Epithelial cell of proximal tubule (primary cell): ENCODE data around the gene KLF5. TPM values are rescaled to one million over a fixed set of nuclear protein-coding genes. Genes with fewer than 3 reads are reported as not detected.

Experiments used
- DNase-seq: peaks from one replicate; pipeline ENCODE4 v3.0.0-alpha.2; 2011; ENCODE audit warnings: low read depth
- H3K4me3 ChIP-seq: 2 replicates; pipeline ENCODE4 v1.5.1; 2011; ENCODE audit warnings: low read depth, mild to moderate bottlenecking, low read length
- total RNA-seq: library from RNA; depleted of rRNA; stranded (reverse); fragments of >200 nt; gene quantifications from 2 replicates; pipeline ENCODE4 v1.2.3, GENCODE V29; 2015
- TF ChIP-seq, protein P1 (sequence below): conservative IDR thresholded peaks from 2 replicates; pipeline ENCODE4 v1.5.1; 2012; ENCODE audit warnings: low read depth, mild to moderate bottlenecking, low read length

KLF5 gene
- 19.3 and 26.6 TPM in 2 replicates for total RNA-seq

DNA sequence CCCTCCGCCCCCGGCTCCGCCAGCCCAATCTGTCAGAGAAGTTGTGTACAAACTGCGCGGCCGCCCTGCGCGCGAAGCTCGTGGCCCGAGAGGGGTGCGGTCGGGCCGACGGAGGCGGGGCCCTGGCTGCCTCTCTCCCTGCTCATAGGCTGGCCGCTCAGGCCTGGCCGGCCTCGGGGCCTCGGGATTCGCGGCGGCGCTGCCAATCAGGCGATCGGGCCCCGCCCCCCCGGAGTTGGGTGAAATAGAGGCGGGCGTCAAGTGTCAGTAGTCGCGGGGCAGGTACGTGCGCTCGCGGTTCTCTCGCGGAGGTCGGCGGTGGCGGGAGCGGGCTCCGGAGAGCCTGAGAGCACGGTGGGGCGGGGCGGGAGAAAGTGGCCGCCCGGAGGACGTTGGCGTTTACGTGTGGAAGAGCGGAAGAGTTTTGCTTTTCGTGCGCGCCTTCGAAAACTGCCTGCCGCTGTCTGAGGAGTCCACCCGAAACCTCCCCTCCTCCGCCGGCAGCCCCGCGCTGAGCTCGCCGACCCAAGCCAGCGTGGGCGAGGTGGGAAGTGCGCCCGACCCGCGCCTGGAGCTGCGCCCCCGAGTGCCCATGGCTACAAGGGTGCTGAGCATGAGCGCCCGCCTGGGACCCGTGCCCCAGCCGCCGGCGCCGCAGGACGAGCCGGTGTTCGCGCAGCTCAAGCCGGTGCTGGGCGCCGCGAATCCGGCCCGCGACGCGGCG is at the start of gene KLF5:
Gene KLF5 (plus strand): TSS at position 270 of the 724 bp plus-strand sequence. CDS start 323 bp downstream, at position 593.
- peak within 1 kb of the TSS; percentile 82 for H3K4me3 ChIP-seq
- TF ChIP-seq, protein P1, sequence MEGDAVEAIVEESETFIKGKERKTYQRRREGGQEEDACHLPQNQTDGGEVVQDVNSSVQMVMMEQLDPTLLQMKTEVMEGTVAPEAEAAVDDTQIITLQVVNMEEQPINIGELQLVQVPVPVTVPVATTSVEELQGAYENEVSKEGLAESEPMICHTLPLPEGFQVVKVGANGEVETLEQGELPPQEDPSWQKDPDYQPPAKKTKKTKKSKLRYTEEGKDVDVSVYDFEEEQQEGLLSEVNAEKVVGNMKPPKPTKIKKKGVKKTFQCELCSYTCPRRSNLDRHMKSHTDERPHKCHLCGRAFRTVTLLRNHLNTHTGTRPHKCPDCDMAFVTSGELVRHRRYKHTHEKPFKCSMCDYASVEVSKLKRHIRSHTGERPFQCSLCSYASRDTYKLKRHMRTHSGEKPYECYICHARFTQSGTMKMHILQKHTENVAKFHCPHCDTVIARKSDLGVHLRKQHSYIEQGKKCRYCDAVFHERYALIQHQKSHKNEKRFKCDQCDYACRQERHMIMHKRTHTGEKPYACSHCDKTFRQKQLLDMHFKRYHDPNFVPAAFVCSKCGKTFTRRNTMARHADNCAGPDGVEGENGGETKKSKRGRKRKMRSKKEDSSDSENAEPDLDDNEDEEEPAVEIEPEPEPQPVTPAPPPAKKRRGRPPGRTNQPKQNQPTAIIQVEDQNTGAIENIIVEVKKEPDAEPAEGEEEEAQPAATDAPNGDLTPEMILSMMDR, result no peak
- no peak for DNase-seq

DNA sequence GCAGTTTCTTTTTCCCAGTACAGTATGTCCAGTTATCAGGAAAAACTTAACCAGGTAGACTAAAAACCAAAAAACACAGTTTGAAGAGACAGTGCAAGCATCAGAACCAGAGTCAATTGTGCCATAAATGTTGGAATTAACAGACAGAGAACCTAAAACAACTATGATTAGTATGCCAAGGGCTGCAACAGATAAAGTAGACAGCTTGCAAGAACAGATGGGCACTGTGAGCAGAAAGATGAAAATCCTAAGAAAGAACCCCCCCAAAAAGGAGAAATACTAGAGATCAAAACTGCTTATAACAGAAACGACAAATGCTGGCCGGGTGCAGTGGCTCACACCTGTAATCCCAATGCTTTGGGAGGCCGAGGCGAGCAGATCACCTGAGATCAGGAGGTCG is 47.1 kb upstream of the KLF5 start:
- H3K4me3 ChIP-seq, result no peak overlapping the region
- no peak for DNase-seq
- TF ChIP-seq, protein P1, result no peak

DNA sequence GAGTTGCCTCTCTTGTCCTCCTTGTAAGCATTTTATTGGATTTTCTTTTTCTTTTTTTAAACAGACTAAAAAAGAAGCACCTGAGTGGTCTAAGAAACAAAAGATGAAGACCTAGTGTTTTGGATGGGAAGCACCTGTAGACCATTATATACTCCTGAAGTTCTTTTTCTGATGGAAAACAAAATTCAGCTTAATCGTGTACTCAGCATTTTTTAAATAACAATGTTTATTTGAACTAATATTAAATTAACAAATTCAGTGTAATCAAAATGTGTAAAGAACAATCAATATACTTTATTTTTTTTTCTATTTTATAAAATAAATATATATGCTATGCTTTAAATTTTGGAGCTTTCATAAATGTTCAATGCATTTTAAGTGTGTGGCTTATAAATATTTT is 43.0 kb upstream of the KLF5 start:
- H3K4me3 ChIP-seq, result no peak overlapping the region
- TF ChIP-seq, protein P1, result no peak
- DNase-seq, result no peak

DNA sequence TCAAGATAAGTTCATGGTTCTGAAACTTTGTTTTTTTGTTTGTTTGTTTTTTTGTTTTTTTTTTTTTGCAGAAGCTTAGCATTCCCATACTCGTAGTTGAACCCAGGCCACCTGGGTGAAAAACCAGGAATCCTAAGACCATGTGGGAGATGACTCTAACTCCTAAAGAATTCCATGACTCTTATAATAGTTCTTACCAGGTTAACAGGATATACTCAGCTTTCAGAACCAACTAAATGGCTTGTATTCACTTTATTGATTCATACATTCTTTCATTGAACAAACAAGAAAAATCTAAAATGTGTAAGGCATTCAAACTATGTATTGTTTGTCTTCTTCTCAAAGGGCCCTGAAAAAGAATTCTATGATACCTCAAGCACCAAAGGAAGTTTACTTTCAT is 40.5 kb upstream of the KLF5 start:
- DNase-seq, result no peak
- H3K4me3 ChIP-seq, result no peak overlapping the region
- TF ChIP-seq, protein P1, result no peak

DNA sequence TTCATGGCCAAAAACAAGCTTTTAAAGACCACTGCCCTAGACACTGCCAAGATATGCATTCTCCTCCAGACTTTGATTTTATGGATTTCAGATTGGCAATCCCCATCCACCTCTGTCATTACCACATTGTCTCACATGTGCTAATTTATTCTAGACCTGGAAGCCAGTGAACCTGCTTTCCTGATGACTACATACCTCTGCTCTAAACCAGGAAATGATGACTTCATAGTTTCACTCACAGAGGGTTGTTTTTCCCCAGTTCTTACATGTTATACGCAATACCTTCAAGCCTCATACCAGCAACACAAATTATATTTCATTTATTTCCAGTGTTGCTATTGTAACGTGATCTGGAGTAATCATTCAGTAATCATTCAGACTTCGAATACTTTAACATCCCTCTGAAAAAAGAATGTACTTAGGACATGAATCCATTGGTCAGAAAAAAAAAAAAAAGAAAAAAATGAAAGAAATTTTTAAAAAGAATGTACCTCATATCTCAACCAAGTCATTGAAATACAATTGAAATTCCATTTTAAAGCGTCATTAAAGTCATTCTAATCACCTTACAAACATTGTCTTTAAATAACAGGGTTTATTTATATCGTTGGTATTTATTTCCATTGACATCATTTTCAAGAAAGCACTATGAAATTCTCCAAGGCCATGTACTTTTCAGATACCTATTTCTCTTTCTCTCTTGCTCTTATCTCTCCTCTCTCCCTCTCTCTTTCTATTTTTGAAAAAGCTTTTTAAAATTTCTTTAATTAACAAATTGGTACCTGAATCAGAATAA is 33.4 kb upstream of the KLF5 start:
- TF ChIP-seq, protein P1, result no peak
- H3K4me3 ChIP-seq, result no peak overlapping the region
- DNase-seq, result peak; percentile 61

DNA sequence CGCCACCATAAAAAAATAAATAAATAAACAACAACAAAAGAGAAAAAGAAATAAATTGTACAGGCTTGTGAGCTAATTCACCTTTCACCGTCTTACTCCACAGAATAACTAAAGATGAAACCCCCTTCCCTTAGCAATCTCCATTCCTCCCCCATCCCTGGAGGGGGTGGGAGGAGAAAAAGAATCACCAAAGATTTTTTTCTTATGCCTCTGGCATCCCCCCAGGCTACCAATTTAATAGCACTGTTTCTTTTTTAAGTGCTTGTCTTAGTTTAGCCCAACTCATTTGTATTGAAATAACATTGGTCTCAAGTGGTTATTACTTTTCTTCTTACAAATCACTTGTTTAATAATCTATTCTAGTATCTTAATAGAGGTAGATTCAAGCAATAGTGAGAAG is 23.9 kb upstream of the KLF5 start:
- H3K4me3 ChIP-seq, result no peak overlapping the region
- DNase-seq, result no peak
- TF ChIP-seq, protein P1, result no peak
